Liver (tissue), 9 donors: Measurements from ENCODE around the gene KMT2D. TPM values are rescaled to one million over a fixed set of nuclear protein-coding genes. Genes with fewer than 3 reads are reported as not detected.

Experiments used
- DNase-seq: peaks from one replicate; pipeline ENCODE4 v3.0.0-alpha.2; 2017; ENCODE audit warnings: low spot score
- H3K27ac ChIP-seq, 2 donors: one replicate each; pipeline ENCODE4 v1.7.0; 2013; ENCODE audit warnings: inconsistent platforms in 2 of 2, low read length in 2 of 2, control low read depth in 1 of 2, low read depth in 1 of 2, mild to moderate bottlenecking in 1 of 2
- H3K27me3 ChIP-seq, 4 donors: one replicate each; pipeline versions ENCODE4 v1.6.1 to v1.7.0; 2013; ENCODE audit warnings: low read length in 3 of 4, inconsistent platforms in 1 of 4, mild to moderate bottlenecking in 1 of 4, moderate library complexity in 1 of 4; ENCODE audit not compliant: control insufficient read depth in 4 of 4, insufficient read depth in 4 of 4
- H3K36me3 ChIP-seq, 4 donors: one replicate each; pipeline versions ENCODE4 v1.6.1 to v1.7.0; 2013; ENCODE audit warnings: low read length in 3 of 4, mild to moderate bottlenecking in 3 of 4, low read depth in 1 of 4, moderate library complexity in 1 of 4; ENCODE audit not compliant: control insufficient read depth in 4 of 4, insufficient read depth in 3 of 4
- H3K4me1 ChIP-seq, 4 donors: one replicate each; pipeline versions ENCODE4 v1.6.1 to v1.7.0; 2013; ENCODE audit warnings: low read length in 3 of 4, mild to moderate bottlenecking in 3 of 4, moderate library complexity in 1 of 4; ENCODE audit not compliant: control insufficient read depth in 4 of 4, insufficient read depth in 4 of 4
- H3K4me3 ChIP-seq, 3 donors: one replicate each; pipeline versions ENCODE4 v1.6.1 to v1.7.0; 2013; ENCODE audit warnings: low read length in 3 of 3, control low read depth in 1 of 3, low read depth in 1 of 3, mild to moderate bottlenecking in 1 of 3
- H3K9ac ChIP-seq, 2 donors: one replicate each; pipeline ENCODE4 v1.7.0; 2013; ENCODE audit warnings: low read length in 2 of 2, mild to moderate bottlenecking in 2 of 2, moderate library complexity in 2 of 2, control low read depth in 1 of 2, low read depth in 1 of 2
- H3K9me3 ChIP-seq, 4 donors: one replicate each; pipeline versions ENCODE4 v1.6.1 to v1.7.0; 2013; ENCODE audit warnings: low read length in 3 of 4; ENCODE audit not compliant: control insufficient read depth in 4 of 4
- ATF3 ChIP-seq: IDR thresholded peaks from 2 replicates; pipeline ENCODE4 v1.6.1; 2016; ENCODE audit warnings: antibody characterized with exemption
- CTCF ChIP-seq: fragments of 150-350 bp; IDR thresholded peaks from 2 replicates; pipeline ENCODE4 v1.5.1; 2017; ENCODE audit warnings: improper control_type of control experiment, low read depth, low read length; ENCODE audit not compliant: missing input control
- EGR1 ChIP-seq, 2 donors: IDR thresholded peaks; 2 replicates each; pipeline ENCODE4 v1.6.1; 2016 to 2018; ENCODE audit warnings: antibody characterized with exemption in 2 of 2, low read depth in 2 of 2
- FOXA1 ChIP-seq: IDR thresholded peaks from 2 replicates; pipeline ENCODE4 v1.6.1; 2016; ENCODE audit warnings: antibody characterized with exemption
- FOXA2 ChIP-seq: IDR thresholded peaks from 2 replicates; pipeline ENCODE4 v1.6.1; 2016; ENCODE audit warnings: antibody characterized with exemption
- GABPA ChIP-seq, 2 donors: IDR thresholded peaks in 1 of 2; conservative IDR thresholded peaks in 1 of 2; 2 replicates each; pipeline ENCODE4 v1.6.1; 2016; ENCODE audit warnings: antibody characterized with exemption in 2 of 2, mild to moderate bottlenecking in 1 of 2, moderate library complexity in 1 of 2
- HNF4A ChIP-seq, 2 donors: conservative IDR thresholded peaks; 2 replicates each; pipeline ENCODE4 v1.6.1; 2016; ENCODE audit warnings: antibody characterized with exemption in 2 of 2, mild to moderate bottlenecking in 2 of 2
- HNF4G ChIP-seq: IDR thresholded peaks from 2 replicates; pipeline ENCODE4 v1.6.1; 2016; ENCODE audit warnings: antibody characterized with exemption
- JUND ChIP-seq, 2 donors: IDR thresholded peaks; 2 replicates each; pipeline ENCODE4 v1.6.1; 2016; ENCODE audit warnings: antibody characterized with exemption in 2 of 2
- MAX ChIP-seq: IDR thresholded peaks from 2 replicates; pipeline ENCODE4 v1.6.1; 2016; ENCODE audit warnings: antibody characterized with exemption
- NR2F2 ChIP-seq: IDR thresholded peaks from 2 replicates; pipeline ENCODE4 v1.6.1; 2016; ENCODE audit warnings: antibody characterized with exemption
- RAD21 ChIP-seq, 2 donors: IDR thresholded peaks; 2 replicates each; pipeline ENCODE4 v1.6.1; 2016; ENCODE audit warnings: antibody characterized with exemption in 2 of 2, mild to moderate bottlenecking in 2 of 2
- REST ChIP-seq: IDR thresholded peaks from 2 replicates; pipeline ENCODE4 v1.6.1; 2016; ENCODE audit warnings: antibody characterized with exemption, mild to moderate bottlenecking
- RXRA ChIP-seq, 2 donors: IDR thresholded peaks; 2 replicates each; pipeline ENCODE4 v1.6.1; 2017 to 2018; ENCODE audit warnings: antibody characterized with exemption in 2 of 2, mild to moderate bottlenecking in 1 of 2
- SP1 ChIP-seq: IDR thresholded peaks from 2 replicates; pipeline ENCODE4 v1.6.1; 2018; ENCODE audit warnings: antibody characterized with exemption, mild to moderate bottlenecking
- TAF1 ChIP-seq: conservative IDR thresholded peaks from 2 replicates; pipeline ENCODE4 v1.6.1; 2016; ENCODE audit warnings: antibody characterized with exemption, mild to moderate bottlenecking
- YY1 ChIP-seq: IDR thresholded peaks from 2 replicates; pipeline ENCODE4 v1.6.1; 2016; ENCODE audit warnings: antibody characterized with exemption, mild to moderate bottlenecking
- ZBTB33 ChIP-seq: IDR thresholded peaks from 2 replicates; pipeline ENCODE4 v1.6.1; 2016; ENCODE audit warnings: antibody characterized with exemption
- WGBS: extraction: QIAGEN DNeasy Blood & Tissue Kit; methylation state at CpG from one replicate; pipeline ENCODE4 v1.1.7; 2013; 5-methylcytosine and 5-hydroxymethylcytosine counted together
- polyA plus RNA-seq, 2 donors: library from polyadenylated mRNA; stranded (reverse) in 1 of 2; unstranded in 1 of 2; fragments of 200-250 nt in 1 of 2; fragments of >200 nt in 1 of 2; fragmentation: Nextera tagmentation in 1 of 2; extraction: Ambion mirVana in 1 of 2; gene quantifications; one replicate each; pipeline versions ENCODE4 v1.2.1 to v1.2.3, GENCODE V29; 2013 to 2015
- total RNA-seq, 2 donors: library from RNA; depleted of rRNA; stranded (reverse); fragments of >200 nt; gene quantifications; one replicate each; pipeline ENCODE4 v1.2.3, GENCODE V29; 2014
- donor health status: healthy.
- donor health status: healthy.
- donor health status: healthy.
- donor health status: healthy.
- donor health status: healthy.

KMT2D gene
- total and polyA plus RNA-seq, 4 donors = 4.5 to 53.8 (median 25.0) TPM

- Histone ChIP-seq H3K4me1 (peaks cover 11 to 46% (median 41%) of the 10 kb centered on the region in 4 donors), H3K36me3 (peaks cover 25 to 53% (median 39%) of the 10 kb centered on the region in 4 donors), H3K9ac (no peak overlapping the region), H3K9me3 (no peaks in the 10 kb centered on the region), H3K27ac (no peak overlapping the region), H3K4me3 (no peak overlapping the region), H3K27me3 (no peaks in the 10 kb centered on the region)
- TF ChIP-seq ZBTB33 (no peak), YY1 (no peak), RXRA (IDR thresholded peaks at IDR 0.05) (no peak), TAF1 (no peak), MAX (no peak), RAD21 (IDR thresholded peaks at IDR 0.05) (no peak), CTCF (no peak), HNF4G (no peak), NR2F2 (no peak), FOXA1 (no peak), EGR1 (IDR thresholded peaks at IDR 0.05; ENCODE audit: low read depth in 2 of 2) (no peak), ATF3 (no peak), JUND (IDR thresholded peaks at IDR 0.05) (no peak), SP1 (no peak), REST (no peak), FOXA2 (no peak), GABPA (IDR thresholded peaks at IDR 0.05 in 1 of 2, conservative IDR thresholded peaks at IDR 0.05 in 1 of 2) (no peak), HNF4A (conservative IDR thresholded peaks at IDR 0.05) (no peak)
- no peak for DNase-seq
- 95% methylated on average over 5 of the region's 5 CpGs for WGBS
Measured at GRCh38 chr12:49054096-49054495, 6.5 kb downstream of the KMT2D start.
